Uterus (tissue), 4 donors: ENCODE data around the gene OBSCN. TPM values are rescaled to one million over a fixed set of nuclear protein-coding genes. Genes with fewer than 3 reads are reported as not detected.

Experiments used
- DNase-seq, 2 donors: peaks; one replicate each; pipeline ENCODE4 v3.0.0-alpha.2; 2019 to 2020
- H3K27ac ChIP-seq, 2 donors: fragments of 200-600 bp; sonication (generic); 1 replicate in 1 of 2; 2 replicates in 1 of 2; pipeline ENCODE4 v1.5.1; 2016 to 2018
- H3K27me3 ChIP-seq, 2 donors: fragments of 200-600 bp; sonication (generic); one replicate each; pipeline ENCODE4 v1.5.1; 2018 to 2019; ENCODE audit warnings: control low read depth in 1 of 2
- H3K36me3 ChIP-seq, 2 donors: fragments of 200-600 bp; sonication (generic); one replicate each; pipeline ENCODE4 v1.5.1; 2019; ENCODE audit warnings: control low read depth in 1 of 2
- H3K4me1 ChIP-seq, 2 donors: fragments of 200-600 bp; sonication (generic); one replicate each; pipeline ENCODE4 v1.5.1; 2018 to 2019; ENCODE audit warnings: control low read depth in 1 of 2
- H3K4me3 ChIP-seq, 2 donors: fragments of 200-600 bp; sonication (generic); 1 replicate in 1 of 2; 2 replicates in 1 of 2; pipeline ENCODE4 v1.5.1; 2018 to 2019; ENCODE audit warnings: mild to moderate bottlenecking in 1 of 2
- H3K9me3 ChIP-seq, 2 donors: fragments of 200-600 bp; sonication (generic); one replicate each; pipeline ENCODE4 v1.5.1; 2019; ENCODE audit warnings: control low read depth in 1 of 2
- CTCF ChIP-seq, 4 experiments: fragments of 200-600 bp in 2 of 4; fragments of 450-650 bp in 2 of 4; sonication (generic) in 2 of 4; IDR thresholded peaks; one replicate each; pipeline ENCODE4 v1.5.1; 2016 to 2019; ENCODE audit warnings: antibody characterized with exemption in 4 of 4, mild to moderate bottlenecking in 2 of 4, moderate library complexity in 1 of 4
- POLR2A ChIP-seq, 2 donors: fragments of 450-650 bp; IDR thresholded peaks; one replicate each; pipeline ENCODE4 v1.6.1; 2016; ENCODE audit warnings: antibody characterized with exemption in 2 of 2, mild to moderate bottlenecking in 1 of 2, moderate library complexity in 1 of 2
- intact Hi-C: fragments of 100-400 bp; cut with DNase I; formaldehyde crosslinking; loops from one replicate; pipeline ENCODE4 v1.15.1; 2023; ENCODE audit warnings: low total_unique reads
- total RNA-seq, 4 donors: library from RNA; depleted of rRNA in 3 of 4; stranded (reverse); fragments of >200 nt in 3 of 4; gene quantifications; one replicate each; pipeline versions ENCODE4 v1.1.0 to v1.2.4, GENCODE V29; 2014 to 2023
- donor health status: DM: yes; HTN: yes; CAD: no.

OBSCN gene
- total RNA-seq, 4 donors from 2014 or later = 5.9 to 53.2 (median 22.4) TPM

GRCh38 chr1:228212415-228212965 is 4.6 kb downstream of the OBSCN start:
- H3K27me3 ChIP-seq = no peaks in the 10 kb centered on the region
- no peak overlapping the region for H3K27ac ChIP-seq
- H3K4me3 ChIP-seq = peak overlapping the region; percentile 36 to 38
- intact Hi-C loops = no loop called here
- H3K36me3 ChIP-seq = no peaks in the 10 kb centered on the region
- TF ChIP-seq POLR2A (IDR thresholded peaks at IDR 0.05) (no peak), CTCF (IDR thresholded peaks at IDR 0.05) (no peak)
- H3K4me1 ChIP-seq = no peaks in the 10 kb centered on the region
- DNase-seq = no peak
- H3K9me3 ChIP-seq = no peaks in the 10 kb centered on the region

GRCh38 chr1:228212966-228213844 is 5.4 kb downstream of the OBSCN start:
- no peak overlapping the region for H3K27ac ChIP-seq
- intact Hi-C loops = no loop called here

GRCh38 chr1:228213917-228214808 is 6.3 kb downstream of the OBSCN start:
- Histone ChIP-seq H3K27me3 (no peaks in the 10 kb centered on the region), H3K27ac (no peak overlapping the region), H3K4me3 (peak overlapping the region; percentile 36 to 38), H3K4me1 (no peaks in the 10 kb centered on the region), H3K36me3 (no peaks in the 10 kb centered on the region), H3K9me3 (no peaks in the 10 kb centered on the region)
- no peak for TF ChIP-seq CTCF (IDR thresholded peaks at IDR 0.05)
- no peak for TF ChIP-seq POLR2A (IDR thresholded peaks at IDR 0.05)
- no peak for DNase-seq
- intact Hi-C loops = no loop called here

More at GRCh38 chr1:228212966-228213844, 5.4 kb downstream of the OBSCN start:
- TF ChIP-seq POLR2A (IDR thresholded peaks at IDR 0.05) (peak in 1 of 2 donors; percentile 19), CTCF (IDR thresholded peaks at IDR 0.05) (peak; percentile 45 to 69 (median 68))
- peak; percentile 77 to 78 for DNase-seq
- no peaks in the 10 kb centered on the region for H3K36me3 ChIP-seq
- H3K9me3 ChIP-seq = no peaks in the 10 kb centered on the region
- no peaks in the 10 kb centered on the region for H3K27me3 ChIP-seq
- H3K4me1 ChIP-seq = no peaks in the 10 kb centered on the region
- H3K4me3 ChIP-seq = peak overlapping the region; percentile 36 to 38

- Histone ChIP-seq H3K4me1 (no peaks in the 10 kb centered on the region), H3K27me3 (no peaks in the 10 kb centered on the region), H3K4me3 (no peak overlapping the region), H3K36me3 (no peaks in the 10 kb centered on the region), H3K27ac (no peak overlapping the region), H3K9me3 (no peaks in the 10 kb centered on the region)
- TF ChIP-seq CTCF (IDR thresholded peaks at IDR 0.05) (no peak), POLR2A (IDR thresholded peaks at IDR 0.05) (no peak)
- intact Hi-C loops = no loop called here
- DNase-seq = no peak
Observed at GRCh38 chr1:228214921-228215662, 7.2 kb downstream of the OBSCN start.
